H1 (cell line): ENCODE measurements around the gene MYOM3. TPM values are rescaled to one million over a fixed set of nuclear protein-coding genes. Genes with fewer than 3 reads are reported as not detected.

Source experiments
- CTCF ChIA-PET: fragments of 300-600 bp; sonication (Branson Sonifier 250); formaldehyde crosslinking; loops from one replicate; lab custom pipeline; 2021; ENCODE audit not compliant: partially characterized antibody; lab: Charles Lee
- POLR2A ChIA-PET: fragments of 300-600 bp; sonication (Branson Sonifier 250); formaldehyde crosslinking; loops from one replicate; lab custom pipeline; 2021; ENCODE audit warnings: inconsistent platforms; ENCODE audit not compliant: partially characterized antibody; lab: Charles Lee
- DNase-seq, 2 experiments: peaks; one replicate each; pipeline versions ENCODE4 v3.0.0 to v3.0.0-alpha.2; 2010 to 2022; ENCODE audit warnings: low spot score in 2 of 2, low read depth in 1 of 2, mixed read lengths in 1 of 2
- FAIRE-seq: peaks from 2 replicates; lab custom pipeline; 2011; peaks lifted over from hg19 to GRCh38; lab: Jason Lieb, UNC
- H2AFZ ChIP-seq: 2 replicates; pipeline ENCODE4 v1.8.1; 2012; ENCODE audit warnings: low read length, inconsistent platforms
- H2AK5ac ChIP-seq: 2 replicates; pipeline ENCODE4 v1.6.1; 2013; ENCODE audit warnings: low read depth, low read length
- H2BK120ac ChIP-seq: replicated peaks from 2 replicates; pipeline ENCODE3; 2013; ENCODE audit warnings: low read depth, low read length, inconsistent platforms
- H2BK12ac ChIP-seq: 2 replicates; pipeline ENCODE4 v1.6.1; 2013; ENCODE audit warnings: low read depth, low read length
- H2BK15ac ChIP-seq: 2 replicates; pipeline ENCODE4 v1.6.1; 2013; ENCODE audit warnings: low read length
- H2BK20ac ChIP-seq: 2 replicates; pipeline ENCODE4 v1.6.1; 2013; ENCODE audit warnings: low read length
- H2BK5ac ChIP-seq: 2 replicates; pipeline ENCODE4 v1.6.1; 2013; ENCODE audit warnings: low read depth, low read length
- H3K14ac ChIP-seq: 2 replicates; pipeline ENCODE4 v1.6.1; 2013; ENCODE audit warnings: inconsistent platforms; ENCODE audit not compliant: insufficient read length
- H3K18ac ChIP-seq: 2 replicates; pipeline ENCODE4 v1.6.1; 2013; ENCODE audit warnings: low read length; ENCODE audit errors: extremely low read depth
- H3K23ac ChIP-seq: 2 replicates; pipeline ENCODE4 v1.6.1; 2013; ENCODE audit warnings: inconsistent platforms; ENCODE audit not compliant: insufficient read length
- H3K23me2 ChIP-seq: 2 replicates; pipeline ENCODE4 v1.6.1; 2013; ENCODE audit warnings: low read depth, low read length
- H3K27ac ChIP-seq: 2 replicates; pipeline ENCODE4 v1.6.1; 2011; ENCODE audit warnings: low read depth, low read length, inconsistent platforms
- H3K27me3 ChIP-seq, 4 experiments: replicated peaks in 1 of 4; 1 replicate in 1 of 4; 2 replicates in 3 of 4; pipeline versions ENCODE4 v1.6.1 to v1.8.1; 2011 to 2013; ENCODE audit warnings: low read length in 3 of 4, mild to moderate bottlenecking in 3 of 4, inconsistent platforms in 2 of 4, mixed read lengths in 2 of 4, moderate library complexity in 1 of 4; ENCODE audit not compliant: control insufficient read depth in 3 of 4, insufficient read depth in 3 of 4; ENCODE audit errors: extremely low read depth in 1 of 4
- H3K36me3 ChIP-seq, 4 experiments: 2 replicates each; pipeline versions ENCODE4 v1.6.1 to v1.8.1; 2011 to 2013; ENCODE audit warnings: mild to moderate bottlenecking in 4 of 4, low read length in 3 of 4, moderate library complexity in 2 of 4, control low read depth in 1 of 4, inconsistent platforms in 1 of 4; ENCODE audit not compliant: insufficient read depth in 4 of 4, control insufficient read depth in 2 of 4
- H3K4ac ChIP-seq: replicated peaks from 2 replicates; pipeline ENCODE3; 2013; ENCODE audit warnings: low read length, low read depth, mixed read lengths, inconsistent platforms; ENCODE audit not compliant: insufficient read length
- H3K4me1 ChIP-seq, 4 experiments: replicated peaks in 1 of 4; 1 replicate in 1 of 4; 2 replicates in 3 of 4; pipeline versions ENCODE4 v1.6.1 to v1.8.1; 2011 to 2013; ENCODE audit warnings: low read length in 3 of 4, inconsistent platforms in 2 of 4, mixed read lengths in 1 of 4; ENCODE audit not compliant: insufficient read depth in 4 of 4, control insufficient read depth in 3 of 4
- H3K4me2 ChIP-seq, 2 experiments: 2 replicates each; pipeline versions ENCODE4 v1.6.1 to v1.8.1; 2011 to 2013; ENCODE audit warnings: low read depth in 2 of 2, low read length in 2 of 2, control low read depth in 1 of 2, inconsistent platforms in 1 of 2, mild to moderate bottlenecking in 1 of 2; ENCODE audit not compliant: insufficient read depth in 1 of 2
- H3K4me3 ChIP-seq, 4 experiments: fragments of 200-600, 300-600 bp in 1 of 4; sonication (generic), shearing (Covaris generic), sonication (Bioruptor Twin) in 1 of 4; 2 replicates each; pipeline versions ENCODE4 v1.5.1 to v1.8.1; 2011 to 2016; ENCODE audit warnings: low read length in 4 of 4, low read depth in 3 of 4, control low read depth in 2 of 4, inconsistent platforms in 2 of 4, mild to moderate bottlenecking in 2 of 4, mixed read lengths in 1 of 4, moderate library complexity in 1 of 4; ENCODE audit not compliant: insufficient read depth in 2 of 4; ENCODE audit errors: extremely low read depth in 1 of 4
- H3K56ac ChIP-seq: replicated peaks from 2 replicates; pipeline ENCODE3; 2013; ENCODE audit warnings: low read depth, mild to moderate bottlenecking, mixed read lengths, low read length, inconsistent platforms; ENCODE audit not compliant: insufficient read length
- H3K79me1 ChIP-seq: 2 replicates; pipeline ENCODE4 v1.6.1; 2013; ENCODE audit warnings: low read depth, low read length, control low read depth
- H3K79me2 ChIP-seq, 2 experiments: 2 replicates each; pipeline versions ENCODE4 v1.6.1 to v1.8.1; 2012 to 2013; ENCODE audit warnings: low read length in 2 of 2, mild to moderate bottlenecking in 2 of 2, inconsistent platforms in 1 of 2; ENCODE audit not compliant: insufficient read depth in 2 of 2, control insufficient read depth in 1 of 2
- H3K9ac ChIP-seq, 4 experiments: replicated peaks in 1 of 4; 1 replicate in 1 of 4; 2 replicates in 3 of 4; pipeline versions ENCODE4 v1.6.1 to v1.8.1; 2011 to 2013; ENCODE audit warnings: low read depth in 3 of 4, low read length in 3 of 4, control low read depth in 2 of 4, mild to moderate bottlenecking in 2 of 4, moderate library complexity in 2 of 4, inconsistent platforms in 1 of 4; ENCODE audit errors: extremely low read depth in 1 of 4
- H3K9me3 ChIP-seq, 2 experiments: 2 replicates each; pipeline versions ENCODE4 v1.6.1 to v1.8.1; 2012 to 2013; ENCODE audit warnings: mild to moderate bottlenecking in 2 of 2, moderate library complexity in 2 of 2, control low read depth in 1 of 2, inconsistent platforms in 1 of 2, low read depth in 1 of 2, low read length in 1 of 2, mixed read lengths in 1 of 2; ENCODE audit not compliant: insufficient read depth in 2 of 2
- H4K20me1 ChIP-seq, 2 experiments: replicated peaks in 1 of 2; 2 replicates each; pipeline versions ENCODE3 to v1.8.1; 2011 to 2013; ENCODE audit warnings: inconsistent platforms in 2 of 2, low read length in 2 of 2, mild to moderate bottlenecking in 1 of 2; ENCODE audit not compliant: insufficient read depth in 2 of 2, control insufficient read depth in 1 of 2
- H4K5ac ChIP-seq: 2 replicates; pipeline ENCODE4 v1.6.1; 2013; ENCODE audit warnings: low read length, low read depth, mixed read lengths, inconsistent platforms; ENCODE audit not compliant: insufficient read length
- H4K8ac ChIP-seq: 2 replicates; pipeline ENCODE4 v1.8.0; 2013; ENCODE audit warnings: mild to moderate bottlenecking, moderate library complexity, low read length, inconsistent platforms; ENCODE audit not compliant: insufficient read depth; ENCODE audit errors: extremely low read depth
- H4K91ac ChIP-seq: replicated peaks from 2 replicates; pipeline ENCODE3; 2013; ENCODE audit warnings: low read length, mixed read lengths, inconsistent platforms; ENCODE audit not compliant: insufficient read length
- ATF3 ChIP-seq: IDR thresholded peaks from 2 replicates; pipeline ENCODE4 v1.6.1; 2011; ENCODE audit warnings: low read depth, mild to moderate bottlenecking, low read length; ENCODE audit not compliant: insufficient read depth
- CBX5 ChIP-seq: fragments of 300-800, 300-1000 bp; sonication (generic); IDR thresholded peaks from 2 replicates; pipeline ENCODE4 v1.7.1; 2016; ENCODE audit warnings: antibody characterized with exemption, low read length, low read depth
- CTBP2 ChIP-seq: IDR thresholded peaks from 2 replicates; pipeline ENCODE4 v1.7.0; 2011; ENCODE audit warnings: borderline replicate concordance, mild to moderate bottlenecking, moderate library complexity, mixed read lengths, low read length; ENCODE audit not compliant: insufficient read depth, insufficient read length
- GABPA ChIP-seq: IDR thresholded peaks from 2 replicates; pipeline ENCODE4 v1.6.1; 2011; ENCODE audit warnings: mild to moderate bottlenecking, low read length, moderate library complexity, borderline replicate concordance; ENCODE audit not compliant: insufficient read depth
- MAFK ChIP-seq: IDR thresholded peaks from 2 replicates; pipeline ENCODE4 v1.6.1; 2012; ENCODE audit warnings: low read depth, mild to moderate bottlenecking, improper control_type of control experiment, low read length
- POU5F1 ChIP-seq: IDR thresholded peaks from 2 replicates; pipeline ENCODE4 v1.6.1; 2011; ENCODE audit warnings: low read depth, mild to moderate bottlenecking, low read length, moderate library complexity
- SP4 ChIP-seq: IDR thresholded peaks from 2 replicates; pipeline ENCODE4 v1.6.1; 2012; ENCODE audit warnings: low read length, inconsistent platforms
- SUZ12 ChIP-seq: fragments of 200-600 bp; sonication (generic); IDR thresholded peaks from 2 replicates; pipeline ENCODE4 v1.6.1; 2012; ENCODE audit warnings: mild to moderate bottlenecking, inconsistent platforms, low read length, moderate library complexity, mixed read lengths
- TCF12 ChIP-seq: IDR thresholded peaks from 2 replicates; pipeline ENCODE4 v1.6.1; 2011; ENCODE audit warnings: low read depth, mild to moderate bottlenecking, low read length
- ZNF274 ChIP-seq: IDR thresholded peaks from 2 replicates; pipeline ENCODE4 v1.7.0; 2012; ENCODE audit warnings: low read length, borderline replicate concordance; ENCODE audit errors: extremely low read depth
- WGBS, 2 experiments: shearing (Covaris generic) in 1 of 2; methylation state at CpG; one replicate each; pipeline versions ENCODE4 v1.1.6 to v1.1.7; 2013 to 2015; ENCODE audit warnings: low lambda C conversion rate in 2 of 2, mixed read lengths in 2 of 2, inconsistent platforms in 1 of 2, low coverage in 1 of 2, missing lambda C conversion rate in 1 of 2; ENCODE audit not compliant: insufficient replicate concordance in 2 of 2, insufficient coverage in 1 of 2, insufficient read length in 1 of 2; ENCODE audit errors: extremely low coverage in 1 of 2, missing lambda C conversion rate in 1 of 2; 5-methylcytosine and 5-hydroxymethylcytosine counted together
- polyA plus RNA-seq, 7 experiments: library from polyadenylated mRNA; depleted of rRNA in 3 of 7; stranded (reverse) in 5 of 7; unstranded in 2 of 7; fragments of >200 nt in 5 of 7; fragments of 200-250 nt in 2 of 7; gene quantifications; 1 replicate in 5 of 7; 2 replicates in 1 of 7; 4 replicates in 1 of 7; pipeline versions ENCODE4 v1.2.1 to v1.2.3, GENCODE V29; 2011 to 2013; ENCODE audit warnings: missing spikeins in 2 of 7, mixed read lengths in 2 of 7
- total RNA-seq: library from RNA; stranded (reverse); fragmentation: NEBNext Ultra II Directional; extraction: Animal tissue kit (Norgen Biotek cat#: 25700); gene quantifications from 2 replicates; pipeline ENCODE4 v1.2.1, GENCODE V29; 2021

The MYOM3 gene
- total and polyA plus RNA-seq, 2 of the 8 experiments (the other 6 are each of a cell fraction or from before 2014, with no cell fraction given): 0.08 to 0.09 TPM

- no peak overlapping the region for H4K91ac ChIP-seq
- H2BK12ac ChIP-seq: no peak overlapping the region
- no peaks in the 10 kb centered on the region; the same call in 1 of the 2 replicates for H3K79me1 ChIP-seq
- no peak overlapping the region for H4K5ac ChIP-seq
- H2BK15ac ChIP-seq: no peak overlapping the region
- H3K14ac ChIP-seq: no peak overlapping the region
- no peaks in the 10 kb centered on the region; a peak in 1 of 7 replicates for H3K27me3 ChIP-seq
- H3K9ac ChIP-seq: no peak overlapping the region
- H3K79me2 ChIP-seq: no peaks in the 10 kb centered on the region
- 87% methylated on average over 13 of the region's 13 CpGs; no CpG with 5 or more reads in 1 of the 2 experiments for WGBS, 2 experiments
- H3K36me3 ChIP-seq: no peaks in the 10 kb centered on the region
- no peak overlapping the region for H2AK5ac ChIP-seq
- H4K20me1 ChIP-seq: no peaks in the 10 kb centered on the region
- no peak overlapping the region for H3K4ac ChIP-seq
- peaks cover 0 to 4% (median 1%) of the 10 kb centered on the region in 4 experiments; a peak in 3 of 7 replicates for H3K4me1 ChIP-seq
- FAIRE-seq: no peak
- no peak overlapping the region for H3K27ac ChIP-seq
- no peak overlapping the region for H4K8ac ChIP-seq
- no peak overlapping the region for H3K56ac ChIP-seq
- H3K9me3 ChIP-seq: no peaks in the 10 kb centered on the region
- no peak for DNase-seq
- H2AFZ ChIP-seq: no peak overlapping the region
- H3K18ac ChIP-seq: no peak overlapping the region
- H2BK120ac ChIP-seq: no peak overlapping the region
- ChIA-PET POLR2A (interaction anchor here (0.8 to 1.5 kb wide), 3 partner anchors 12 to 13 kb away, joined by 3 to 6 read pairs (median 4); no protein-coding TSS in a partner anchor), CTCF (interaction anchor here (0.8 to 1.5 kb wide), 3 partner anchors 9 to 13 kb away, joined by 3 to 7 read pairs (median 4); no protein-coding TSS in a partner anchor)
- H3K4me3 ChIP-seq: no peak overlapping the region
- H2BK5ac ChIP-seq: no peak overlapping the region
- no peak overlapping the region for H3K23ac ChIP-seq
- H3K23me2 ChIP-seq: no peaks in the 10 kb centered on the region; the same call in 1 of the 2 replicates
- no peak for TF ChIP-seq TCF12
- no peak for TF ChIP-seq CBX5
- no peak for TF ChIP-seq ZNF274
- TF ChIP-seq POU5F1: no peak
- no peak for TF ChIP-seq MAFK
- no peak for TF ChIP-seq CTBP2
- no peak for TF ChIP-seq SP4
- TF ChIP-seq GABPA: no peak
- TF ChIP-seq ATF3: no peak
- no peak for TF ChIP-seq SUZ12
- TF ChIP-seq, all 59 proteins: peak for 0
- Histone ChIP-seq H3K4me2 (no peak overlapping the region), H2BK20ac (no peak overlapping the region)
Observed at GRCh38 chr1:24138476-24139221, 26.7 kb upstream of the MYOM3 start.
